GM21619 (cell line): Measurements from ENCODE around the gene IL1RAPL2.
"Not testable (repeated sequence)": the region's sequence is repeated elsewhere in the genome, so short reads cannot be mapped to it uniquely, and the experiment has no call there.

Source experiments
- ATAC-seq: cut with Tn5 transposase; IDR thresholded peaks from one replicate; pipeline ENCODE4 v1.9.1; 2021; ENCODE audit not compliant: unreplicated experiment

Gene IL1RAPL2

DNA sequence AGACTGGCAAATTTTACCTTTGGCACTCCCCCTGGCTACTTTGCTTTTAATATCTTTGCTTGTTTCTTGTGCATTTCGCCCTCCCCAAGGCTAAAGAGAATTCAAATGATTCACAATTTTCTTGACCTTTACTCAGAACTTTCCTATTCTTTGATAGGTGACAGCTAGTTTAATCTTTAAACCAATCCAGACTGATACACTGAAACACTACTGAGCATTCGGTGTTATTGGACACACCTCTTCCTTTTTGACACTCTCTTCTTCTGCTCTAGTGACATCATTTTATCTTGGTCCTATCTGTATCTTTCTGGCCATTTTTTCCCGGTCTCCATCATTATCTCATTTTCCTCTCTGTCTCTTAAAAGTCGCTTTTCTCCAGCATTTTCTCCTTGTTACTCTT is 103.1 kb downstream of the IL1RAPL2 start:
- no peak for ATAC-seq

DNA sequence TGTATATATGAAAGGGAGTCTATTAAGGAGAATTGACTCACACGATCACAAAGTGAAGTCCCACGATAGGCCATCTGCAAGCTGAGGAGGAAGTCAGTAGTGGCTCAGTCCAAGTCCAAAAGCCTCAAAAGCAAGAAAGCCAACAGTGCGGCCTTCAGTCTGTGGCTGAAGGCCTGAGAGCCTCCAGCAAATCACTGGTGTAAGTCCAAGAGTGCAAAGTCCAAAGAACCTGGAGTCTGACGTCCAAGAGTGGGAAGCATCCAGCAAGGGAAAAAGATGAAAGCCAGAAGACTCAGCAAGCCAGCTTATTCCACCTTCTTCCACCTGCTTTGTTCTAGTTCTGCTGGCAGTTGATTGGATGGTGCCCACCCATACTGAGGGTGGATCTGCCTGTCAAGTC is 104.1 kb downstream of the IL1RAPL2 start:
- no peak for ATAC-seq

DNA sequence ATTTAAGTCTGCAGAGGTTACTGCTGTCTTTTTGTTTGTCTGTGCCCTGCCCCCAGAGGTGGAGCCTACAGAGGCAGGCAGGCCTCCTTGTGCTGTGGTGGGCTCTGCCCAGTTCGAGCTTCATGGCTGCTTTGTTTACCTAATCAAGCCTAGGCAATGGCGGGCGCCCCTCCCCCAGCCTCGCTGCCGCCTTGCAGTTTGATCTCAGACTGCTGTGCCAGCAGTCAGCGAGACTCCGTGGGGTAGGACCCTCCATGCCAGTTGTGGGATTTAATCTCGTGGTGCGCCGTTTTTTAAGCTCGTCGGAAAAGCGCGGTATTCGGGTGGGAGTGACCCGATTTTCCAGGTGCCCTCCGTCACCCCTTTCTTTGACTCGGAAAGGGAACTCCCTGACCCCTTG is 111.5 kb downstream of the IL1RAPL2 start:
- not testable (repeated sequence) for ATAC-seq

DNA sequence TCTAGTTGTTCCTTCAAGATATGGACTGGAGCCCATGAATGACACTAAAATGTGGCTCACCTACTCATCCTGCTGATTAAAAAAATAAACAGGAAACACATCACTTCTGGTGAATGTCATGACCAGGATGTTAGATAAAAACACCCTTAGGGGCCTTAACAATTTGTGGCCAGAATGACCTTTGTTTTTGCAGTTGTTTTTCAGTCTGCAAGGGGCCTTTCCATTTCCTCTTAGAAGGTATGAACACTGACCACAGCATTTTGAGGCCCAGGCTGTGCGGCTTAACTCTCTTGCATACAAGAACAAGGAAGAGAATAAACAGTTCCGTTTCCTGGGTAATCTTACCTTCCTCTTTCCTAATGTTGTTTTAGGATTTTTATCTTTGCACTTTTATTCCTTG is 113.2 kb downstream of the IL1RAPL2 start:
- ATAC-seq: no peak

DNA sequence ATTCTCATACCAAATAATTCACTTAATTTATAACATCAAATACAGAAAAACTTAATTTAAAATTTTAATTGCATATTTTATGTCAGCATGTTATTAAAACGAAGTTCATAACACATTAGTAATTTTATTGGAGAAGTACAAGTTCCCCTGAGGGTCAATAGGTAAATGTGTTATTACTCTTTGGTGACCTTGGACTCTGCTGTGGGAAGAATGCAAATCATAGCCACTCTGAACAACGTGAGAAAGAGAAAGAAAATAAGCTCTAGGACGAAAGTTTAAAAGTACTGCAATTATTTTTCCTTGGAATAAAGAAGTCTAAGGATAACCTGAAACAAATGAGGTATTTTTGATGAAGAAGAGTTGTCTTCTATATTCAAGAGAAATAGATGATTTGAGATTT is 115.2 kb downstream of the IL1RAPL2 start:
- ATAC-seq: no peak

DNA sequence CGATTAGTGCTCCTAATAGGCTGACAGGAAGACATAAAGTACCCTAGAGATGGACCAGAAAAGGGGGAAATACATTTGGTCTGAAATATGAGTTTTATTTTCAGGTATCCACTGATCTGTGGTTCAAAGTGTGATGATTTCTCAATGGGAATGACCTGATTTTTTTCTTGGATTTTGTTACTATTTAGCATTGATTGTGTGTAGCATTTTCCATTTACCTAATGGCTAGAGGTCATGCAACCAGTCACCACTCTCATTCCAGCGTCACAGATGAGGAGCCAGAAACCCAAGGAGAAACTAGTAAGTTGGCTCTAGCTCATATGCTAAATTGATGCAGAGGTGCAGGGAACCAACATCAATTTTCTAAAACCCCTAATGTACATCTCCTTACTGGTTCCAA is 118.1 kb downstream of the IL1RAPL2 start:
- ATAC-seq: no peak

DNA sequence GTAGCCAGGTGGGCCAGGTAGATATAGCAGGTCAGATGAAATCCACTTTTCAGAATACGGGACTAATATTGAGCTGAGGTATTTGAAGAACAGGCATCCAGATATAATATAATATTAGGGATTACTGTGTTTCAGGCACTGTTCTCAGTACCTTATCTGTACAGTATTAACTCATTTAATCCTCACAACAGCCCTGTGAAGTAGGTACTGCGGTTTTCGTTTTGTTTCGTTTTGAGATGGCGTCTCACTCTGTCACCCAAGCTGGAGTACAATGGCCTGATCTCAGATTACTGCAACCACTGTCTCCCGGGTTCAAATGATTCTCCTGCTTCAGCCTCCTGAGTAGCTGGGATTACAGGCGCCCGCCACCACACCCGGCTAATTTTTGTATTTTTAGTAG is 129.6 kb downstream of the IL1RAPL2 start:
- no peak for ATAC-seq

DNA sequence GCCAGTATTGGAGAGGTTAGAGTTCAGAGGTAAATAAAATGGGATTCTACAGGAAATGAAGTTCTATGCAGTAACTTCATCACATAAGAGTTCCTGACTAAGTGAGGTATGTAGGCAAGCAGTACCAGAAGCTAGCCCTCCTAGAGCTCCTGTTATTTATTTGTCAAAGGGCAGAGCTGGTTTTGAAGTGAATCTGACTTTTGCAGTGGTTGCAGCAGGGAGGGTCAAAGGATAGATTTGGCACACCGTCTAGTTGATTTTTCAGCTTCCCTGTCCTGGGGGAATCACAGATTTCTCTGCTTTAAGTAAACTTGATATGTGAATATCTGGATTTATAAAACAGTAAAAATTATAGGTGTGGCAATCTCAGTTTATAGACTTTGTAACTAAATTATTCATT is 130.7 kb downstream of the IL1RAPL2 start:
- ATAC-seq: no peak

DNA sequence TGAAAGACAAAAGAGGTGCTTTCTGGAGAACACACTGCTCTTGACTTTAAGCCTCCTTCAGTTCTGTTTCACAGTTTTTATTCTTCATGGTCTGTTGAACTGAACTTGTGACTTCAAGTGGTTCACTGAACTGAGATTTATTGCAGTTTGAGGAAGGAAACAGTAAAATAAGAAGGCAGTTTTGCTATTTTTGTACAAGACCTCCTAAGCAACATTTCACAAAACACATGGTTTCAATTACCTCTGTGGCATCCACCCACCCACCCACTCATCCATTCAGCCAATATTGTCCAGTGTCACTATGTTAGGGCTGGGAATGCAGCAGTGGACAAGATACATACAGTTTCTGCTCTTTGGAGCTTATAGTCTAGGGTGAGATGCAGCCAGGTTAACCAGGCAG is 131.3 kb downstream of the IL1RAPL2 start:
- ATAC-seq: no peak

DNA sequence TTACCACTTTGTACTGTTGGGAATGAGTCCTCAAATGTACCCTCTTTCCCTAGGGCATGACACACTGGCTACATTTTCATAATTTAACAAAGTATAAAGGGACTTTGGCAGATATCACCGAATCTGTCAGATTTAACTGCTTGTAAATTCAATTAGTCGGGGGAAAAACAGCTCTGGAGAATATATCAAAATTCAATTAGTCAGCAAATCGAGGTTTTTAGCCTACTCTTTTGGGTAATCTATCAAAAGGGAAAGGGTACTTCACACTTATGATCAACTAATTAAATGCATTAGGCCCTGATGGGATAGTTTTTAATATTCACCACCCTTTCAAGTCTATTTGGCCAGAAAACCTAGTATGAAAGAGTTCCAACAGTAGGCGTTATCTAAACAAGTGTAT is 141.0 kb downstream of the IL1RAPL2 start:
- no peak for ATAC-seq

DNA sequence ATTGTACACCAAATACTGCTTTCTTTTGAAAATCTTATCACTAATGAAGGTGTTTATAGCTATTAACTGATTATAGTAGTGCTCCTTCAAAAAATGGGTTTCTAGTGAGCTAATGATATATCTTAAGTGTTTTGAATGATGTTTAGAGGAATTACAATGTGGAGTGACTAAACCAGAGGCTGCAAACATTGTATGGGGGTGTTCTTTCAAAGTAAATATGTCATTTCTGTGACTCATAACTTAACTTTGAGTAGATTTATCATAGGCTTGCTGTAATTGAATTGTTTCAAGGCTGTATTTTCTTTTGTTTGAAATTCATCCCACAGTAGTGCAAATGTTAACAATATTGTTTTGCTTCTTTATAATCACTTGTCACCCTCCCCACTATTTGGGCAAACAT is 141.6 kb downstream of the IL1RAPL2 start:
- no peak for ATAC-seq

DNA sequence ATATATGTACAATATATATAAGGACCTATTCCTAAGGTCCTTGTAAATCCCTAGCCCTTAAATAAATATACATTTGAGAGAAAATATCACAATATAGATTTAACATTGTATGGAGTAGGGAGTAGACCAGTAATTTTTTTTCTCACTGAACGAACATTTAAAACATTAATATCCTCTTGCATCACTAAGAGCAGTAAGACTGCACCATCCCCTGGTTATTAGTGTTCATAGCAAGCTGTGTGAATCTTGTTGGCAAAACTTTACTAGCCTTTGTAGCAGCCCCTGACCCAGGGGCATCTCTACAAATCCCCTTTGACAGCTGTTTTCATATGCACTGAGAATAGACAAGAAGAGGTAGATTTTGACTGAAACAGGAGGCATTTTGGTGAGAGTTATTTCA is 146.5 kb downstream of the IL1RAPL2 start:
- ATAC-seq: no peak

DNA sequence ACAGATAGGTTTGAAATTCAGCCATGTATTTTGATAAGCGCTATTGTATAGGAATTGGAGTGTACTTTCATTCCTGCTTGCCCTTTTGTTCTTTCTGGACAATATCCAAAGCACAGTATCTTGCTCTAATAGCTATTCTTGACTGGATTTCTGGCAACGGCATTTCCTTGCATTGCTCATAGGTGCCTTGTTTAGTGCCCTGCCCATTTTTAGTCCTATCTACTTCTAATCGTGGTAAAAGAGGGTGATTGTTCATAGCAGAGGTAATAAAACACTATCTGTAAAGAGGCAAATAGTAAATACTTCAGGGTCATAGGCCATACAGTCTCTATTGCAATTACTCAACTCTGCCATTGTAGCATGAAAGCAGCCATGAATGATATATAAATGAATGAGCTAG is 155.9 kb downstream of the IL1RAPL2 start:
- no peak for ATAC-seq

DNA sequence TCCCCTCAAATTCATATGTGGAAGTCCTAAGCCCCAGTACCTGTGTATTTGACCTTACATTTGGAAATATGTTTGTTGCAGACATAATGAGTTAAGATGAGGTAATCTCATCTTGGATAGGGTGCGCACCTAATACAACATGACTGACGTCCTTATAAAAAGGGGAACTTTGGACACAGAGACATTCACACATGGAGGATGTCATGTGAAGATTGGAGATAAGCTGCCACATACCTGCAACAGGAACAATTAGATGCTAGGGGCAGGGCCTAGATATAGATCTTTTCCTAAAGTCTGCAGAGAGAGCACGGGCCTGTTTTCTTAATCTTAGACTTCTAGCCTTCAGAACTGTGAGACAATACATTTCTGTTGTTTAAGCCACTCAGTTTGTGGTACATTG is 162.5 kb downstream of the IL1RAPL2 start:
- ATAC-seq: no peak

DNA sequence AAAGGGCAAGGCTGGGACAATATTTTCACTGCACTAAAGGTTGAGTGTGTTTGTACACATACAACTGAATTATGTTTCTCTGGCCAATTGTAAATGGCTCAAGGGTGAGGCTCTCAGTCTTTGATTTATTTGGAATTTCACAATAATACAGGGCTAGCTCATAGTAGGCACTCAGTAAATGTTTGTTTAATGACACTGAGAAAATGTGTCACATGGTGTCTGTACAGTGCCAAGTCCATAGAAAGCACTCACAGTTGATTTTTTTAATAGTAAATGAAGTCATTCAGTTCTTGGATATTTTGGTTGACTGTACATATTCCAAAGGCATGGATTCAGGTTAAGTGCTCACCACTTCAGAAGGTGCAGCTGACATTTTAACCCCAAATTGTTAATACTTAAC is 176.4 kb downstream of the IL1RAPL2 start:
- no peak for ATAC-seq

DNA sequence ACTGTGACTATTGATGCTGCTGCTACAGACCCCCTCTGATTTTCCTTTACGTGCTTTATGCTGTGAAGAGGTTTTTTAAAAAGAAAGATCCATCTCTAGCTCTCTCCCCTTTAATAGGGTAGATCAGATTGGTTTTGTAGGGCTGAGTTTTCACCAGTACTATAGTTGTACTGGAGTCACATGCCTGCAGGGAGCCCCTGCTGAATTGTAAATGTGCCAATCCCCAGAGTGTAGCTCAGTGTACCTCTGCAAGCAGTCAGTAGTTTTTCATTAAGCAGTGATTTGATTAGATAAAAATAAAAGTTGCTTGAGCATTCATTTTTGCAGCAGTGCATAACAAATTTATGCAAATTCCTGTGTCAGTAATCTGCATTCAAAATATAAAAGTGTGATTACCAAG is 179.2 kb downstream of the IL1RAPL2 start:
- ATAC-seq: no peak

DNA sequence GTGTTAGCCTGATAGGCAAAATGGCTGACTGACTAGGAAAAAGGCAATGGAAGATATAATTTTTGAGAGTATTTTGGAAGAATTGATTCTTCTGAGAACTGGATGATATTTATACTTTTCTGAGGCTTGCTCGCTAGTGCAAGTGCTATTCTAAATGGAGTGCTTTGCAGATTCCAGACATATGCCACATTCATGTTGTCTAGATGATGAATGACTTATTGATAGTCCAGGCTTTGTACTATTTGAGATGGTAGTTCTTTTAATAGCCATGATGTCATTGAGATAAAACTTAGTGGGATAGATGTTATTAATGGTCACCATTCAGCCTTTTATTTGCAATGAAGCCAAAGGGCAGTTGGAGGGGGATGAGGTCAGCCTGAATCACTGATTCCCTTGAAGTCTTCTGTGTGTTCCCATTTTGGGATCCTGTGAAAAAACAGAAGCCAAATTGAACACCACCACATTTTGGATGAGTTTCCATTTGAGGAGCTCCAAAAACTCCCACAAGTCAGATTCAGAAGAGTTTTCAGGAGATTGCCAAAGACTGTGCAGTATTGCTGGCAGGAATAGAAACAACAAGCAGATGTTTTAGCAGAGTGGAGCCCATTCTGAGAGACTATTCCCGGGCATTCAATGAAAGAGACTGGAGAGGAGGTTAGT is 184.1 kb downstream of the IL1RAPL2 start:
- ATAC-seq: no peak

DNA sequence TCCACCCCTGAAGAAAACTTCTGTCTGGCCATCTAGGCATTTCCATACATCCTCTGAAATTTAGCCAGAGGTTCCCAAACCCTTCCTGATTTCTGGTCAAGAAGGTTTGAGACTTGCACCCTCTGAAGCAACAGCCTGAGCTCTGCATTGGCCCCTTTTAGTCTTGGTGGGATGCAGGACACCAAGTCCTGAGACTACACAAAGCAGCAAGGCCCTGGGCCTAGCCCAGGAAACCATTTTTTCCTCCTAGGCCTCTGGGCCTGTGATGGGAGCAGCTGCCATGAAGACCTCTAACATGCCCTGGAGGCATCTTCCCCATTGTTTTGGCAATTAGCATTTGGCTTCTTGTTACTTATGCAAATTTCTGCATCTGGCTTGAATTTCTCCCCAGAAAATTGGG is 196.6 kb downstream of the IL1RAPL2 start:
- no peak for ATAC-seq

DNA sequence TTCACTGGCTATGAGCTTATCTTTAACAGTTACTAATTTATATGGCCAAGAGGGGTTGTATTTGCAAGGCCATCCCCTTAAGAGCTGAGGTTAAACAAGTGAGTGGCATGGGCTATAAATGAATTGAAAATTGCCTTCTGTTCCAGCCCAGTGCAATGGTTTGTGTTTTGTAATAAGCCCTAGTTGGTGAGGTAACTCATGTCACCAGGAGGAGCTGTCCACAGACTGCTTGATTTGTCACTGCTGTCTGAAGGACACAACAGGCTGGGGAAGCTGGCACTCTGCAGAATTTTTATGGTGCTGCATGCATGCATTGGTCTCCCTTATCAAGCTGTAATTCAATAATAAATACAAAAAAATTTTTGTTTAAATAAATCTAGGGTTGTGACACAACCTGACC is 223.8 kb downstream of the IL1RAPL2 start:
- ATAC-seq: no peak

DNA sequence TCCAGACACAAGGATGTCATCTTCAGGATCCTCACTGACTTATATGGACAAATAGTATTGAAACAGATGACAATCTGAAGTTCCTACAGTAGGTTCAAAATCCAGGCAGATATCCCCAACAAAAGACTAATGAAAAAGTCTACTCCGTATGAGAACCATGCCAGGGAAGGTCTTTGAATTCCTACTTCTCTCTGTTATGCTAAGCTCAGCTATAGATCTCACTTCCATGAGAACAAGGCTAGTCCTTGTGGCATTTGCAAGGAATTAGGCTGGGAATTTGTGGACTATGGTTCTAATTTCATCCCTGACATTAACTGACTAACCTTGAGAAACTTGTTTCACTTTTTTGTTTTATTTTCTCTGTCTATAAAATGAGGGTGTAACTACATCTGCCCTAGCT is 229.8 kb downstream of the IL1RAPL2 start:
- ATAC-seq: no peak

DNA sequence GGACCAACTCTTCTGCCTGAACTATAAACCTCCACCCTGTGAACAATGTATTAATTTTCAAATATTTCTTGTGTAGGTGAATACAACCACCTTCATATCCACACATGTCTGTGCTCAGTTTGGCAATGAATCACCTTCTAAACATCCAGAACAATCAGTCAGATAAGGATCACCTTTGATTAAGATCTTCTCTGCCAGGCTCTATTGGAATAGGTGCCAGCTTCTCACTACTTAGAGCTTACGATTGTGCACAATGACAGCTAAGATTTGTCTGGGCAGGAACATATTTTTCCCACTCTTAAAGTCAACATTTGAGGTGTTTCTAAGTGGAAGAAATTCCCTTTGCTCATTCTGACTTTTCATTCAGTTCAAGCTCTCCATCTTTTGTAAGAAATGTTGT is 237.2 kb downstream of the IL1RAPL2 start:
- no peak for ATAC-seq

DNA sequence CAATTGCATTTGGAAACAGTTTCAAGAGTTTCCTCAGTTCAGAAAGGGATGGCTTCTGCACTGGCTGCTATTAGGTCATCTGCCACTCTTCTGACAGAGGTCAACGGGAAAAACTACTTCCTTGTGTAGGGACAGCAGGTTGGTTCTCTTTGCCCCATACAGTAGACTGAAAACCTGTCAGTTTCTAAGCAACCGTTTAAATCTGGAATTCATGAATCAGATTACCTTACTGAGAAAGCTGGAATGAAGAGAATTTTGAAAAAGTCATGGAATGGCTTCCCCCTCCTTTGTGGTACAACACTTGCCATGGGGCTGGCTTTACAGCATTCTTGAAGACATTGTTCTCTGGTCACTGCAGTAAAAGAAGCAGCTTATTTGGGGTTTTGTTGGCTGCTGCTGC is 240.3 kb downstream of the IL1RAPL2 start:
- ATAC-seq: no peak

DNA sequence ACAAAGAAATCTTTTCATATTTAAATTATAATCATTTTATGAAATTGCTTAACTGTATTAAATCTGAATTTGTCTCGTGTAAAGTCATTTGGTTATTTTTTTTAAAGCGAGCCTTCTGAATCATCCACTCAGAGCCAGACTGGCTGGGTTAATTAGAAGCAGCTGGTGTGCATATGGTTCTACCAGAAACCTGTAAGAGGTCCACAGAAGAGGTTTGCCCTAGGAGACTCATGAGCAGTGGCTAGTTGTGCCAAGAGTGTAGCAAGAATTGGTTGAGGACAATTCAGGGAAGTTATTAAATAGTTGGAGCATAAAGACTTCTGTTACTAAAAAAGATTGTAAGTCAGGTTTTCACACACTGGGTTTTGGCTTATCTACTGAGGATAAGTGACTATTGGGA is 267.4 kb downstream of the IL1RAPL2 start:
- ATAC-seq: no peak

DNA sequence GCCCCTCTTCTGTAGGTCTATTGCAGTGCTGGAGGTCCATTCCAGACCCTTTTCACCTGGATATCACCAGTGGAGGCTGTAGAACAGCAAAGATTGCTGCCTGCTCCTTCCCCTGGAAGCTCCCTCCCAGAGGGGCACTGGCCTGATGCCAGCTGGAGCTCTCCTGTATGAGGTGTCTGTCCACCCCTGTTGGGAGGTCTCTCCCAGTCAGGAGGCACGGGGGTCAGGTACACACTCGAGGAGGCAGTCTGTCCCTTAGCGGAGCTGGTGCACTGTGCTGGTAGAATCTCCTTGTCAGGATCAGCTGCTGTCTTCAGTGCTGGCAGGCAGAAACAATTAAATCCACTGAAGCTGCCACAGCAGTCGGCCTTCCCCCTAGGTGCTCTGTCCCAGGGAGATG is 276.6 kb downstream of the IL1RAPL2 start:
- no peak for ATAC-seq
